ENCODE results near the gene SYT17.

DNA sequence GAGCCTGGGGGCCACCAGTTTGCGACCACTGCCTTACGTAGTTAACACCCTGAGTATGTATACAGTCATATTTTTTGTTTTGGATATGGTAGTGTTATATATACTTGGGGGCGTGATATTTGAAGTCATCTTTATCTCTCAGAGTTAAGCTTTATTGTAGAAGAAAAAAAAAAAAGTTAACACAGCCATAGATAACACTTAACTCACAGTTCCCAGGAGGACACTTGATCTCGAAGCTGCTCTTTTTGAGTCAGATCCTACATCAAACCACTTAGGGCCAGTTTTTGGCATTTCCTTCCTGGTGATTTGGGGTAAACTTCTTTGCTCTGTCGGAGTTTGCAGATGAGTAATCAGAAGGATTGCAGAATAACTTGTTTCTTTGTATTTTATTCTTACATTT lies 48.5 kb upstream of the SYT17 start:
- TF ChIP-seq, protein P1, sequence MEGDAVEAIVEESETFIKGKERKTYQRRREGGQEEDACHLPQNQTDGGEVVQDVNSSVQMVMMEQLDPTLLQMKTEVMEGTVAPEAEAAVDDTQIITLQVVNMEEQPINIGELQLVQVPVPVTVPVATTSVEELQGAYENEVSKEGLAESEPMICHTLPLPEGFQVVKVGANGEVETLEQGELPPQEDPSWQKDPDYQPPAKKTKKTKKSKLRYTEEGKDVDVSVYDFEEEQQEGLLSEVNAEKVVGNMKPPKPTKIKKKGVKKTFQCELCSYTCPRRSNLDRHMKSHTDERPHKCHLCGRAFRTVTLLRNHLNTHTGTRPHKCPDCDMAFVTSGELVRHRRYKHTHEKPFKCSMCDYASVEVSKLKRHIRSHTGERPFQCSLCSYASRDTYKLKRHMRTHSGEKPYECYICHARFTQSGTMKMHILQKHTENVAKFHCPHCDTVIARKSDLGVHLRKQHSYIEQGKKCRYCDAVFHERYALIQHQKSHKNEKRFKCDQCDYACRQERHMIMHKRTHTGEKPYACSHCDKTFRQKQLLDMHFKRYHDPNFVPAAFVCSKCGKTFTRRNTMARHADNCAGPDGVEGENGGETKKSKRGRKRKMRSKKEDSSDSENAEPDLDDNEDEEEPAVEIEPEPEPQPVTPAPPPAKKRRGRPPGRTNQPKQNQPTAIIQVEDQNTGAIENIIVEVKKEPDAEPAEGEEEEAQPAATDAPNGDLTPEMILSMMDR (IDR thresholded peaks at IDR 0.05): no peak
- no peak for TF ChIP-seq POLR2AphosphoS5 (IDR thresholded peaks at IDR 0.05)
- no peak for TF ChIP-seq POLR2A (IDR thresholded peaks at IDR 0.05)
